C4-2B (cell line): Measurements from ENCODE around the gene TLE2.

Source experiments
- H3K27ac ChIP-seq: fragments of 450-650 bp; 2 replicates; pipeline ENCODE4 v1.5.1; 2017
- CTCF ChIP-seq: fragments of 450-650 bp; conservative IDR thresholded peaks from 2 replicates; pipeline ENCODE4 v1.5.1; 2017; ENCODE audit warnings: mild to moderate bottlenecking
- ZFX ChIP-seq: fragments of 450-650 bp; IDR thresholded peaks from 2 replicates; pipeline ENCODE4 v1.6.1; 2017

The TLE2 gene

DNA sequence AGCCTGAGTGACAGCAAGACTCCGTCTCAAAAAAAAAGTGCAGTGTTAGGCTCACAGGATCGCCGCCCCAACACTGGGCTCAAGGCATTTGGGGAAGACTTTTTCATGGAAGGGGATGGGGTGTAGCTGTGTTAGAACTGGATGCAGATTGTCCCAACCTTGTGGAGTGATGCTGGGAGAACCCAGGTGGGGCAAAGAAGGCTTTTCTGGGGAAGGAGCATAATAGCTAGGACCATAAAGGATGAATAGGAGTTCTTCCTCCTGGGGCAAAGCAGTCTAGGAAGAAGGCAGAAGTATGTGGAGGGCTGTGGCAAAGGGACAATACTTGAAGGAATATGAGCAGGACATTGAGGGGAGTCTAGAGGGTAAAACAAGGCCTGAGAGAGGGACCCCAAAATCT, 40.5 kb downstream of the TLE2 start:
- TF ChIP-seq ZFX, result no peak
- no peak for TF ChIP-seq CTCF

DNA sequence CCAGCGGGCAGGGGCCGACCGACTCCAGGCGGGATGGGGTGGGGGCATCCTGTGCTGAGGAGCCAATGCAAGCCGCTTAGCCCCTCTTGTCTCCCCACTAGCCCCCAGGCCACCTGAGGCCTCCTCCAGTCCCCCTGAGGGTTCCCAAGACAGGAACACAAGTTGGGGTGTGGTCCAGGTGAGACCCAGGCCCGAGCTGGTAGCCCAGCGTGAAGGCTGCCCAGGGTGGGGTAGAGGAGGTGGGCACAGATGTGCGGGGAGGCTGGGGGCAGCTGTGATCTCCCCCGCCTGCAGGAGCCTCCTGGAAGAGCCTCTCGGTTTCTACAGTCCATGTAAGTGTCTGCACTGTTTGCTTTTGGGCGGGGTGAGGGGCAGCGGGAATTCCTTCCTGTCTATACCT, 41.3 kb downstream of the TLE2 start:
- H3K27ac ChIP-seq, result no peak overlapping the region
- no peak for TF ChIP-seq ZFX
- TF ChIP-seq CTCF, result no peak

More for the DNA sequence above, 40.5 kb downstream of the TLE2 start:
- H3K27ac ChIP-seq, result no peak overlapping the region

GRCh38 chr19:2986951-2987524, 42.0 kb downstream of the TLE2 start:
- H3K27ac ChIP-seq, result no peak overlapping the region
- no peak for TF ChIP-seq CTCF
- TF ChIP-seq ZFX, result no peak

DNA sequence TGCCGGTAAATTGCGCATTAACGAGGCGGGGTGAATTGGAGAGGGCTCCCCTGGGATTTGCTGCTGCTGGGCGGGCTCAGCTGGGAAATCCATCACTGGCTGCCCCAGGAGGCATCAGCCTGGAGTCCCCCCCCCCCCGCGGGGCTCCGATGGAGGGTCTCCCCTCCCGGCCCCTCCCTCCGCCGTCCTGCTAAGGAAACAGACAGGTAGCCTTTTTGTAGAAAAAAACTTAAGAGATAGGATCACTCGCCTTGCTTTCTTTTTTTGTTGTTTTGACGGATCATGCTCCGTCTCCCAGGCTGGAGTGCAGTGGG, 44.9 kb downstream of the TLE2 start:
- H3K27ac ChIP-seq, result no peak overlapping the region
- TF ChIP-seq CTCF (no peak), ZFX (no peak)

- H3K27ac ChIP-seq, result no peak overlapping the region
- TF ChIP-seq ZFX, result no peak
These were observed 45.5 kb downstream of the TLE2 start for GRCh38 chr19:2983351-2984214.

DNA sequence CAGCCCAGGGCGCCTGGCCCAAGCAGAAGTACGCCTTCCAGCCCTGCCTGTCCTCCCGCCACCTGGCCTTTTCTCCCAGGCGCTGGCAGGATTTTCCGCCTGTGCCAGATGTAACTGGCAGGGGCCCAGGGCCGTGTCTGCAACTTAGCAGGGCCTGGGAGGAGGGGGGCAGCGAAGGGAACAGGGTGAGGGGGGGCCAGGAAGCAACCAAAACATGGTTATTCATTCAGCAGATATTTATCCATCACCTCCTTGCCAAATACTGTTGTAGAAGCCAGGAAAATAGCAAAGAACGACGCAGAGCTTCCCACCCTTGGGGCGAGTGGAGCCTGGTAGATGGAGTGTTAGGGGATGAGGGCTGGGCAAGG, 46.1 kb downstream of the TLE2 start:
- TF ChIP-seq ZFX, result no peak
- TF ChIP-seq CTCF, result no peak
- no peak overlapping the region for H3K27ac ChIP-seq

GRCh38 chr19:2982561-2982960, 46.5 kb downstream of the TLE2 start:
- no peak overlapping the region for H3K27ac ChIP-seq
- TF ChIP-seq CTCF (no peak), ZFX (no peak)

- TF ChIP-seq CTCF, result no peak
- TF ChIP-seq ZFX, result no peak
- no peak overlapping the region for H3K27ac ChIP-seq
These were observed 47.2 kb downstream of the TLE2 start for GRCh38 chr19:2981898-2982297.
